OCI-LY7 (cell line): ENCODE results near the gene SNX19.

ENCODE experiments used
- EZH2phosphoT487 ChIP-seq: fragments of 200-600 bp; sonication (generic); IDR thresholded peaks from 2 replicates; pipeline ENCODE4 v1.6.1; 2018; ENCODE audit warnings: low read depth, borderline replicate concordance, mild to moderate bottlenecking, mixed run types, antibody characterized with exemption, low read length, moderate library complexity, mixed read lengths
- TF ChIP-seq, protein P1 (sequence below): fragments of 200-600 bp; sonication (generic); conservative IDR thresholded peaks from 2 replicates; pipeline ENCODE4 v1.5.1; 2014; ENCODE audit warnings: mild to moderate bottlenecking, antibody characterized with exemption, low read length, moderate library complexity, mixed read lengths

DNA sequence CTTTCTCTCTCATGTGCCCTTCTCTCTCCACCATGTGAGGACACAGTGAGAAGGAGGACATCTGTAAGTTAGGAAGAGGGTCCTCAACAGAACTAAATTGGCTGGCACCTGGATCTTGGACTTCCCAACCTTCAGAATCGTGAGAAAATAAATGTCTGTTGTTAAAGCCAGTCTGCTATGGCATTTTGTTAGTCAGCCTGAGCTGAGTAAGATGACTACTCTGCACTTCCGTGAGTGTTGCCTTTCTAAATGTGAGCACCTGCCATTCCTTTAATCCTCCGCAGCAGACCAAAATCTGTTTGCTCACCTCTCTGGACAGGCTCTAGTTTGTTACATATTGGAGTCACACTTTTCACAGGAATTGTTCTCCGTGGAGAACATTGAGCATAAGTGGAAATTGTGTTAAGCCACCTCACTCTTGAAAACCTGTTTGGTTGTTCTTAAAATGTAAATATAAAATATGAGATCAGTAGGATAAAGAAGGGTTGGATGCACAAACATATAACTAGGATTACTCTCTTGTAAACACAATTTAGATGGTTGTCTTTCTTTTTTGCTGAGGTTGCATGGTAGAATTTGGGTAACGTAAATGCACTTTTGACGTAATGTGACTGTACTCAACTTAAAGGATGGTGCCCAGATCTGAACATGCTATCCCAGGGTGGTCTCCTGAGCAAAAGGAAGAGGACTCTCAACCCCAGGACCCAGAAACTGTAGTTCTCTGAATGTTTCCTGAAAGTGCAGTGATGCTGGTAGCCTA is 65.9 kb downstream of the SNX19 start:
- TF ChIP-seq, protein P1, sequence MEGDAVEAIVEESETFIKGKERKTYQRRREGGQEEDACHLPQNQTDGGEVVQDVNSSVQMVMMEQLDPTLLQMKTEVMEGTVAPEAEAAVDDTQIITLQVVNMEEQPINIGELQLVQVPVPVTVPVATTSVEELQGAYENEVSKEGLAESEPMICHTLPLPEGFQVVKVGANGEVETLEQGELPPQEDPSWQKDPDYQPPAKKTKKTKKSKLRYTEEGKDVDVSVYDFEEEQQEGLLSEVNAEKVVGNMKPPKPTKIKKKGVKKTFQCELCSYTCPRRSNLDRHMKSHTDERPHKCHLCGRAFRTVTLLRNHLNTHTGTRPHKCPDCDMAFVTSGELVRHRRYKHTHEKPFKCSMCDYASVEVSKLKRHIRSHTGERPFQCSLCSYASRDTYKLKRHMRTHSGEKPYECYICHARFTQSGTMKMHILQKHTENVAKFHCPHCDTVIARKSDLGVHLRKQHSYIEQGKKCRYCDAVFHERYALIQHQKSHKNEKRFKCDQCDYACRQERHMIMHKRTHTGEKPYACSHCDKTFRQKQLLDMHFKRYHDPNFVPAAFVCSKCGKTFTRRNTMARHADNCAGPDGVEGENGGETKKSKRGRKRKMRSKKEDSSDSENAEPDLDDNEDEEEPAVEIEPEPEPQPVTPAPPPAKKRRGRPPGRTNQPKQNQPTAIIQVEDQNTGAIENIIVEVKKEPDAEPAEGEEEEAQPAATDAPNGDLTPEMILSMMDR, result no peak
- TF ChIP-seq EZH2phosphoT487, result no peak
